Measurements from ENCODE around the gene RNF5. TPM values are rescaled to one million over a fixed set of nuclear protein-coding genes. Genes with fewer than 3 reads are reported as not detected.

The RNF5 gene
- total RNA-seq, 1 experiment from 2014 or later: 45.9 TPM

GRCh38 chr6:32194825-32195651, 16.8 kb downstream of the RNF5 start:
- peak overlapping the region; percentile 61 to 65 for H3K4me3 ChIP-seq (replicated peaks in 1 of 2; ENCODE audit: low read depth in 1 of 2, low read length in 2 of 2)
- DNase-seq (ENCODE audit: low read depth, low spot score) (peak; percentile 57), ATAC-seq (peak; percentile 26)
- TF ChIP-seq POLR2AphosphoS5 (IDR thresholded peaks at IDR 0.05; ENCODE audit: low read depth, low read length): peak; percentile 79
- TF ChIP-seq POLR2A (IDR thresholded peaks at IDR 0.05; ENCODE audit: borderline replicate concordance, extremely low read depth, insufficient read depth, insufficient read length): peak; percentile 60
- TF ChIP-seq CTCF (IDR thresholded peaks at IDR 0.05 in 2 of 3, conservative IDR thresholded peaks at IDR 0.05 in 1 of 3; ENCODE audit: borderline replicate concordance in 1 of 3, insufficient read depth in 1 of 3, low read depth in 2 of 3, low read length in 2 of 3): peak in 2 of 3 experiments; percentile 70 to 71; a peak in 4 of 6 replicates
- TF ChIP-seq EGR1 (IDR thresholded peaks at IDR 0.05; ENCODE audit: low read depth): no peak
- H3K36me3 ChIP-seq (ENCODE audit: control insufficient read depth in 1 of 2, insufficient read depth in 2 of 2, low read length in 2 of 2): no peaks in the 10 kb centered on the region
- no peaks in the 10 kb centered on the region for H3K79me2 ChIP-seq (ENCODE audit: insufficient read depth, low read length)
- ChIA-PET POLR2A (interaction anchor here (0.8 to 1.8 kb wide), 14 partner anchors 10 to 1123 kb away, joined by 3 to 11 read pairs (median 4); partner anchors contain the start of genes AGPAT1, ATF6B, DXO and FKBPL), RAD21 (ENCODE audit: low non-redundant PET in 1 of 2, low total read pairs in 2 of 2, uncharacterized antibody in 2 of 2, unreplicated experiment in 2 of 2) (interaction anchor here (0.6 to 1.2 kb wide), 4 partner anchors 65 to 92 kb away, joined by 3 to 6 read pairs (median 4); partner anchors contain the start of genes ATF6B (in 1 of the 2) and FKBPL (in 1 of the 2)), CTCF (interaction anchor here (0.7 to 1.5 kb wide), 10 partner anchors 9 to 492 kb away, joined by 3 to 18 read pairs (median 4); partner anchors contain the start of genes ABHD16A, ATF6B, FKBPL and RNF5)
- intact Hi-C loops (cut with micrococcal nuclease): loop anchor here (1.0 kb wide), 2 partner anchors 76 to 108 kb away; no protein-coding TSS in a partner anchor
- H3K9me2 ChIP-seq (ENCODE audit: insufficient read depth): no peaks in the 10 kb centered on the region
- peak overlapping the region; percentile 30 for H2AFZ ChIP-seq (ENCODE audit: low read depth, low read length, poor library complexity, severe bottlenecking)
- no peaks in the 10 kb centered on the region for H4K20me1 ChIP-seq (ENCODE audit: insufficient read depth)
- H3K9me3 ChIP-seq (ENCODE audit: control insufficient read depth in 1 of 2, insufficient read depth in 1 of 2, low read depth in 1 of 2, low read length in 2 of 2): no peaks in the 10 kb centered on the region
- TSS peak; percentile 97 for BruUV-seq (replicated peaks)
- no peaks in the 10 kb centered on the region for H3K27me3 ChIP-seq (ENCODE audit: insufficient read depth, low read length)
- peaks cover 27 to 62% of the 10 kb centered on the region in 2 experiments for H3K4me1 ChIP-seq (ENCODE audit: control insufficient read depth in 1 of 2, insufficient read depth in 2 of 2, low read length in 2 of 2)
- peak overlapping the region; percentile 76 for H3K9ac ChIP-seq (ENCODE audit: low read length)
- H3K27ac ChIP-seq (ENCODE audit: low read depth, low read length): peak overlapping the region; percentile 71
- peak overlapping the region; percentile 91 for H3K4me2 ChIP-seq (ENCODE audit: low read length)
